HEK293T (cell line): Measurements from ENCODE around the gene ADK.
"Not testable (repeated sequence)": the region's sequence is repeated elsewhere in the genome, so short reads cannot be mapped to it uniquely, and the experiment has no call there.

ENCODE experiments used
- CTCF ChIA-PET: fragments of 350-600 bp; formaldehyde crosslinking; extraction: SDS; loops from one replicate; lab custom pipeline; 2021; ENCODE audit warnings: antibody characterized with exemption, inconsistent platforms; lab: Yijun Ruan, JAX
- POLR2A ChIA-PET: fragments of 350-600 bp; formaldehyde crosslinking; extraction: SDS; loops from one replicate; lab custom pipeline; 2020; ENCODE audit warnings: antibody characterized with exemption, inconsistent platforms; lab: Yijun Ruan, JAX
- DNase-seq: peaks from one replicate; pipeline ENCODE4 v3.0.0; 2012; ENCODE audit warnings: mixed read lengths; ENCODE audit errors: extremely low spot score
- ARNT ChIP-seq: fragments of 450-650 bp; IDR thresholded peaks from 2 replicates; pipeline ENCODE4 v1.6.1; 2017; ENCODE audit warnings: mild to moderate bottlenecking
- BHLHE40 ChIP-seq: fragments of 450-650 bp; IDR thresholded peaks from 2 replicates; pipeline ENCODE4 v1.6.1; 2016; ENCODE audit warnings: mild to moderate bottlenecking, moderate library complexity, borderline replicate concordance
- CTBP1 ChIP-seq: fragments of 450-650 bp; IDR thresholded peaks from 2 replicates; pipeline ENCODE4 v1.6.1; 2016; ENCODE audit warnings: borderline replicate concordance
- ELF4 ChIP-seq: fragments of 450-650 bp; IDR thresholded peaks from 2 replicates; pipeline ENCODE4 v1.6.1; 2017; ENCODE audit warnings: antibody characterized with exemption
- FOXA1 ChIP-seq: fragments of 450-650 bp; IDR thresholded peaks from 2 replicates; pipeline ENCODE4 v1.6.1; 2016; ENCODE audit warnings: mild to moderate bottlenecking
- FOXK2 ChIP-seq: fragments of 450-650 bp; IDR thresholded peaks from 2 replicates; pipeline ENCODE4 v1.6.1; 2016; ENCODE audit warnings: mild to moderate bottlenecking
- FOXM1 ChIP-seq: fragments of 450-650 bp; IDR thresholded peaks from 2 replicates; pipeline ENCODE4 v1.6.1; 2017; ENCODE audit warnings: mild to moderate bottlenecking, borderline replicate concordance
- HDGF ChIP-seq: fragments of 450-650 bp; IDR thresholded peaks from 2 replicates; pipeline ENCODE4 v1.6.1; 2017; ENCODE audit warnings: antibody characterized with exemption, borderline replicate concordance
- L3MBTL2 ChIP-seq: fragments of 450-650 bp; conservative IDR thresholded peaks from 2 replicates; pipeline ENCODE4 v1.6.1; 2016; ENCODE audit warnings: mild to moderate bottlenecking
- LEF1 ChIP-seq: fragments of 450-650 bp; IDR thresholded peaks from 2 replicates; pipeline ENCODE4 v1.6.1; 2017; ENCODE audit warnings: mild to moderate bottlenecking, borderline replicate concordance
- NFRKB ChIP-seq: fragments of 450-650 bp; IDR thresholded peaks from 2 replicates; pipeline ENCODE4 v1.6.1; 2016; ENCODE audit warnings: mild to moderate bottlenecking, moderate library complexity
- PKNOX1 ChIP-seq: fragments of 450-650 bp; IDR thresholded peaks from 2 replicates; pipeline ENCODE4 v1.6.1; 2016
- SP1 ChIP-seq: fragments of 450-650 bp; IDR thresholded peaks from 2 replicates; pipeline ENCODE4 v1.6.1; 2017
- SUZ12 ChIP-seq: fragments of 450-650 bp; IDR thresholded peaks from 2 replicates; pipeline ENCODE4 v1.6.1; 2016; ENCODE audit warnings: mild to moderate bottlenecking
- TARDBP ChIP-seq: fragments of 450-650 bp; IDR thresholded peaks from 2 replicates; pipeline ENCODE4 v1.6.1; 2016
- ZNF384 ChIP-seq: fragments of 450-650 bp; IDR thresholded peaks from 2 replicates; pipeline ENCODE4 v1.6.1; 2016

The ADK gene

DNA sequence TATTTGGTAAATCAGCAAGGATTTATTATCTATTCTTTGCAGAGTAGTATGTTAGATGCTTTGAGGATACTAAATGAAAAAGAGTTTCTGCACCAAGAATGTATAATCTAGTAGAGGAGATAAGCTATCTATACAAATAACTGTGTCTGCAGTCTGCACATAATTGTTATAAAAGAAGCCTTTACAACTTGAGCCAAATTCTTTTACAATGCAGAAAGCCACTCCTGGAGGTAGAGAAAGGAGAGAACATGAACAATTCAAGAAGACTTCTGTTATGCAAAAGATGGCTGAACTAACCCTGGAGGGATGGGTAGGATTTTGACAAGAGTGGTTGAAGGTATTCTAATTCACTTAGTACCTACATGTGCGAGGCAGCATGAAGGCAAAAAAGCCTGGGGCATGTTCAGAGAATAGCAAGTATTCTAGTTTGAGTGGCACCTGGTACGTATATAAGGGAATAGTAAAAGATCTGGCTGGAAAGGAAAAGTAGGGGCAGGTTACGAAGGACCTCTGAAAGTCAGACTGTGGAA lies 424.2 kb downstream of the ADK start:
- ChIA-PET CTCF (no interaction called here), POLR2A (no interaction called here)
- no peak for DNase-seq
- TF ChIP-seq L3MBTL2 = no peak
- TF ChIP-seq CTBP1 = no peak

GRCh38 chr10:74575912-74576311 lies 424.9 kb downstream of the ADK start:
- no peak for DNase-seq
- ChIA-PET CTCF (no interaction called here), POLR2A (no interaction called here)
- TF ChIP-seq FOXM1 (no peak), HDGF (no peak), ELF4 (no peak), TARDBP (no peak), LEF1 (no peak), ARNT (no peak)

GRCh38 chr10:74576586-74576985 lies 425.6 kb downstream of the ADK start:
- ChIA-PET CTCF (no interaction called here), POLR2A (no interaction called here)
- DNase-seq = no peak
- no peak for TF ChIP-seq LEF1
- TF ChIP-seq SUZ12 = no peak
- no peak for TF ChIP-seq ARNT

DNA sequence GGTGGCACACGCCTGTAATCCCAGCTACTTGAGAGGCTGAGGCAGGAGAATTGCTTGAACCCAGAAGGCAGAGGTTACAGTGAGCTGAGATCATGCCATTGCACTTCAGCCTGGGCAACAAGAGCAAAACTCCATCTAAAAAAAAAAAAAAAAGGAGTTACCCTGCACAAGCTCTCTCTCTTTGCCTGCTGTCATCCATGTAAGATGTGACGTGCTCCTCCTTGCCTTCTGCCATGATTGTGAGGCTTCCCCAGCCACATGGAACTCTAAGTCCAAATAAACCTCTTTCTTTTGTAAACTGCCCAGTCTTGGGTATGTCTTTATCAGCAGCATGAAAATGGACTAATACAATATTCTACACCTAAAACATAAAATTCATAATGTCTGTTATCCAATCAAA lies 429.4 kb downstream of the ADK start:
- DNase-seq, POLR2A ChIA-PET, CTCF ChIA-PET: not testable (repeated sequence)

GRCh38 chr10:74582566-74582965 lies 431.5 kb downstream of the ADK start:
- no peak for DNase-seq
- POLR2A ChIA-PET = no interaction called here
- TF ChIP-seq SP1 (no peak), HDGF (no peak), ELF4 (no peak), TARDBP (no peak), ZNF384 (no peak), PKNOX1 (no peak), NFRKB (no peak), CTBP1 (no peak), LEF1 (no peak), FOXA1 (no peak), L3MBTL2 (no peak), ARNT (no peak), SUZ12 (no peak), FOXK2 (no peak), FOXM1 (no peak), BHLHE40 (no peak)
- CTCF ChIA-PET = no interaction called here

DNA sequence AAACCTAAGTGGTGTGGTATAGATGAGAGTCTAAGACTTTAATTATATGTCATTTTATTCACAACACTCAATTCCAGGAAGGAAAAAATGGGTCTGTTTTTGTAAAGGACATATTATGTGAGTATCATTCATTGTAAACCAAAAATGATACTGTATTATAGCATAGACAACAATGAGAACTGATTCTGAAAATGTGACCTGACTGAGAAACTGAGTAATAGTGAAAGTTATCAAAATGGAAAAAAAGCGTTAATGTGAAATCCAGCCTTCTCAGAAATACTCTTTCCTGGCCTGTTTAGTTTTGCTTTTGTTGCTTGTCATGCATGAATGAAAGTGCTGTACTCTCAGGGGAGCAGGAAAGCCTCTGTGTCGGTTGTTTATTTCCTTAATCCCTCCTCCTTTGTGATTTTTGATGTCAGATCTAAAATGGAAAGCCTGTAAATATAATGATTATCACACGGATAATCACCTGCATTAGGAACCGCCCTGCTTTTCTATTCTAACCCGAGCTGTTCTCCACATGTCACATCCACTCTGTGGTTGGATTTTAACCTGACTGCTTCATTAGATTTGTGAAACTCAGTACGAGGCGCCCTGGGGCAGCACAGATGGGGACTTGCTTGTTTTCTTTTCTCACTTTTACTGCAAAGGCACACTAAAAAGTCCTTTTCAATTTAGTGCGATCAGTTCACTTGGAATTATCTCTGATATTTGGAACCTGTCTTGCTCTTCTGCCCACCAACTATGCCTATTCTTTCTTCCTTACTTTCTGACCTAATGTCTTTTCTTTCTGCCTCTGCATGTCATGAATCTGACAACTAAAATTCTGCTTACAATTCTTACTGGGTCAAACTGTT lies 434.4 kb downstream of the ADK start:
- TF ChIP-seq SP1 (no peak), PKNOX1 (peak; percentile 46)
- ChIA-PET POLR2A (no interaction called here), CTCF (interaction anchor here (0.6 kb wide), 1 partner anchor 35 kb away, joined by 4 read pairs; no protein-coding TSS in a partner anchor)
- DNase-seq = peak; percentile 15

DNA sequence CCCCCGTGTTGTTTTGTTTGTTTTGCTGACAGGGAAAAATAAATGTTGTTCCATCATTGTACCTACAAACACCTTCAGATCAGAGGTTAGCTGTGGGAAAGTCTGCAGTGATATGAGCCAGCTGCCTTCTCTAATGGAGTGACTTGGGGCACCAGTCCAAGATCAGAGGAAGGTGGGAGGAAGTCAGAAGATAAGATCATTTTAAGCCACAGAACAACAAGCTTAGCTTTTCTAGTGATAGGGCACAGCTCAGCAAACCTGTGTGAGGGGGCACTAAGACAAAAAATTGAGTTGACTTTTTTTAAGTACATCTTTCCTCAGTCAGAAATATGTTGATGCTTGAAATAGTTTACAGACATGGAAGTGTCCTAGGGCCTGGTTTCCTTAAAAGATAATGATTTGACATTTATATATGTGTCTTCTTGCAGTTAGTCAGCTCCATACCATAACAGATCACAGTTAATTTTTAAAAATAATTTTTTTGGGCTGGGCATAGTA lies 435.1 kb downstream of the ADK start:
- no peak for TF ChIP-seq FOXM1
- TF ChIP-seq SP1 = no peak
- no peak for TF ChIP-seq PKNOX1
- TF ChIP-seq CTBP1 = no peak
- TF ChIP-seq BHLHE40 = no peak
- no peak for TF ChIP-seq ZNF384
- no peak for TF ChIP-seq NFRKB
- TF ChIP-seq LEF1 = no peak
- no peak for TF ChIP-seq ARNT
- ChIA-PET POLR2A (no interaction called here), CTCF (interaction anchor here (0.6 kb wide), 1 partner anchor 35 kb away, joined by 4 read pairs; no protein-coding TSS in a partner anchor)
- DNase-seq = no peak
